B cell (primary cell): ENCODE data around the gene A1BG. TPM values are rescaled to one million over a fixed set of nuclear protein-coding genes. Genes with fewer than 3 reads are reported as not detected.

Source experiments
- ATAC-seq: fragments of 200-7000 bp; cut with Tn5 transposase; one replicate; pipeline ENCODE4 v1.10.0; 2021; ENCODE audit warnings: low read depth, mild to moderate bottlenecking, moderate number of reproducible peaks, moderate library complexity
- CTCF ChIA-PET: fragments of 350-600 bp; sonication (Branson Sonifier 250); formaldehyde crosslinking; loops from one replicate; lab custom pipeline; 2021; ENCODE audit warnings: antibody characterized with exemption, inconsistent platforms; lab: Charles Lee
- POLR2A ChIA-PET: fragments of 350-600 bp; sonication (Branson Sonifier 250); formaldehyde crosslinking; loops from one replicate; lab custom pipeline; 2021; ENCODE audit warnings: antibody characterized with exemption; lab: Charles Lee
- DNase-seq: peaks from one replicate; pipeline ENCODE4 v3.0.0; 2013
- H2AFZ ChIP-seq: 2 replicates; pipeline ENCODE4 v1.6.1; 2012; ENCODE audit warnings: mild to moderate bottlenecking, low read depth, low read length; ENCODE audit not compliant: insufficient read depth, poor library complexity, severe bottlenecking
- H3K27ac ChIP-seq, 2 donors: 1 replicate in 1 of 2; 2 replicates in 1 of 2; pipeline ENCODE4 v1.5.1; 2012 to 2013; ENCODE audit warnings: low read length in 2 of 2, mild to moderate bottlenecking in 2 of 2, moderate library complexity in 1 of 2
- H3K27me3 ChIP-seq, 4 experiments: fragments of 200-600 bp in 1 of 4; sonication (generic) in 1 of 4; replicated peaks in 1 of 4; 1 replicate in 2 of 4; 2 replicates in 2 of 4; pipeline versions ENCODE4 v1.6.1 to v1.7.0; 2013 to 2016; ENCODE audit warnings: low read length in 3 of 4, mild to moderate bottlenecking in 2 of 4, mixed read lengths in 1 of 4, moderate library complexity in 1 of 4; ENCODE audit not compliant: insufficient read depth in 4 of 4, control insufficient read depth in 3 of 4; ENCODE audit errors: control extremely low read depth in 1 of 4
- H3K36me3 ChIP-seq, 2 experiments: replicated peaks in 1 of 2; 1 replicate in 1 of 2; 2 replicates in 1 of 2; pipeline versions ENCODE4 v1.6.1 to v1.7.1; 2013; ENCODE audit warnings: low read length in 1 of 2; ENCODE audit not compliant: insufficient read depth in 2 of 2, control insufficient read depth in 1 of 2; ENCODE audit errors: control extremely low read depth in 1 of 2, extremely low read depth in 1 of 2
- H3K4me1 ChIP-seq, 2 donors: fragments of 200-600 bp in 1 of 2; sonication (generic) in 1 of 2; 1 replicate in 1 of 2; 2 replicates in 1 of 2; pipeline versions ENCODE4 v1.5.1 to v1.6.1; 2013 to 2017; ENCODE audit warnings: low read length in 2 of 2; ENCODE audit not compliant: control insufficient read depth in 2 of 2, insufficient read depth in 2 of 2
- H3K4me2 ChIP-seq: replicated peaks from 2 replicates; pipeline ENCODE3; 2012; ENCODE audit warnings: mild to moderate bottlenecking, low read depth, low read length; ENCODE audit not compliant: poor library complexity, severe bottlenecking
- H3K4me3 ChIP-seq, 5 experiments: fragments of 200-600 bp in 1 of 5; sonication (generic) in 1 of 5; 1 replicate in 3 of 5; 2 replicates in 2 of 5; pipeline versions ENCODE4 v1.5.1 to v1.7.0; 2011 to 2016; ENCODE audit warnings: low read length in 4 of 5, mild to moderate bottlenecking in 4 of 5, low read depth in 2 of 5, control low read depth in 1 of 5, moderate library complexity in 1 of 5; ENCODE audit not compliant: insufficient read depth in 1 of 5; ENCODE audit errors: control extremely low read depth in 1 of 5, extremely low read depth in 1 of 5
- H3K79me2 ChIP-seq: fragments of 200-600 bp; sonication (generic); one replicate; pipeline ENCODE4 v1.6.0; 2016; ENCODE audit warnings: low read length; ENCODE audit not compliant: control insufficient read depth, insufficient read depth
- H3K9ac ChIP-seq: fragments of 200-600 bp; sonication (generic); 2 replicates; pipeline ENCODE4 v1.6.1; 2017; ENCODE audit warnings: mild to moderate bottlenecking, low read length, moderate library complexity
- H3K9me3 ChIP-seq, 3 donors: one replicate each; pipeline versions ENCODE4 v1.6.1 to v1.7.1; 2013; ENCODE audit warnings: low read length in 2 of 3; ENCODE audit not compliant: control insufficient read depth in 2 of 3, insufficient read depth in 1 of 3; ENCODE audit errors: control extremely low read depth in 1 of 3
- H4K20me1 ChIP-seq: 2 replicates; pipeline ENCODE4 v1.6.0; 2012; ENCODE audit warnings: mild to moderate bottlenecking, low read length; ENCODE audit not compliant: insufficient read depth, control insufficient read depth, poor library complexity, severe bottlenecking
- H3K27ac Mint-ChIP-seq: one replicate; pipeline ENCODE4 v1.8.0; 2021; ENCODE audit warnings: mixed read lengths
- H3K27me3 Mint-ChIP-seq: one replicate; pipeline ENCODE4 v1.8.0; 2021; ENCODE audit warnings: mixed read lengths
- H3K4me1 Mint-ChIP-seq: one replicate; pipeline ENCODE4 v1.8.0; 2021; ENCODE audit warnings: mixed read lengths
- H3K4me3 Mint-ChIP-seq: one replicate; pipeline ENCODE4 v1.8.0; 2021; ENCODE audit warnings: mixed read lengths
- H3K9me3 Mint-ChIP-seq: one replicate; pipeline ENCODE4 v1.8.0; 2022; ENCODE audit warnings: mixed read lengths; ENCODE audit not compliant: insufficient read depth
- EZH2 ChIP-seq: IDR thresholded peaks from 2 replicates; pipeline ENCODE4 v1.6.1; 2012; ENCODE audit warnings: borderline replicate concordance, low read depth, mild to moderate bottlenecking, moderate library complexity, low read length; ENCODE audit not compliant: insufficient read depth, poor library complexity, severe bottlenecking
- WGBS: methylation state at CpG from one replicate; pipeline ENCODE4 v1.1.5; 2013; ENCODE audit warnings: missing lambda C conversion rate; ENCODE audit not compliant: insufficient coverage; 5-methylcytosine and 5-hydroxymethylcytosine counted together
- intact Hi-C: fragments of 100-400 bp; cut with micrococcal nuclease; formaldehyde crosslinking; loops from one replicate; pipeline ENCODE4 v1.10.0; 2022
- polyA plus RNA-seq: library from polyadenylated mRNA; depleted of rRNA; stranded (reverse); fragments of >200 nt; gene quantifications from 2 replicates; pipeline ENCODE4 v1.2.3, GENCODE V29; 2012
- total RNA-seq, 2 donors: library from RNA; stranded (reverse); fragments of 120-200 nt in 1 of 2; gene quantifications; 1 replicate in 1 of 2; 2 replicates in 1 of 2; pipeline versions ENCODE4 v1.2.3 to v1.2.4, GENCODE V29; 2013 to 2022
- TF ChIP-seq, protein P1 (sequence below): fragments of 200-600 bp; IDR thresholded peaks from one replicate; pipeline ENCODE4 v1.8.0; 2022; ENCODE audit warnings: antibody characterized with exemption, mild to moderate bottlenecking

The A1BG gene
- total and polyA plus RNA-seq, 2 donors (not counting 1 experiment from before 2014, with no cell fraction given), result 18.4 to 52.6 TPM

DNA sequence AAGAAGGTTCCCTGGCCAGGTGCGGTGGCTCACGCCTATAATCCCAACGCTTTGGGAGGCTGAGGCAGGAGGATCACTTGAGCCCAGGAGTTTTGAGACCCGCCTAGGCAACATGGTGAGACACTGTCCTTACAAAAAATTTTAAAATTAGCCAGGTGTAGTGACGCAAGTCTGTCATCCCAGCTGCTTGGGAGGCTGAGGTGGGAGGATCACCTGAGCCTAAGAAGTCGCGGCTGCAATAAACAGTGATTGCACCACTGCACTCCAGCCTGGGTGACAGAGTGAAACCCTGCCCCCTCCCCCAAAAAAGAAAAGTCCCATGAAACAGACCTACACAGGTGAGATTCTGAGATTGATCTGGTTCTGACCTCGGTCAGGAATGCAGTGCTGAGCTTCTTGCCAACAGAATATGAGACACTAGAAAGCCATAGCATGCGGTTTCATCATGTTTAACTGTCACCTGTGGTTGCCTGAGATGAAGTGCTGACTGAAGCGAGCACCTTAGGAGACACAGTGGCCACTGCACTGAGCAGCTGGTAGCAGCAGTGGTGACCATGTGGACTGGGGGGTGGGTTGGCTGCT, 2.0 kb upstream of the A1BG start:
- Histone ChIP-seq H3K4me3 (no peak overlapping the region), H3K27ac (no peak overlapping the region), H3K9me3 (peaks cover 0 to 14% (median 0%) of the 10 kb centered on the region in 3 donors), H3K36me3 (no peaks in the 10 kb centered on the region), H3K27me3 (peaks cover 0 to 19% (median 6%) of the 10 kb centered on the region in 4 experiments), H3K79me2 (peaks cover 6% of the 10 kb centered on the region), H4K20me1 (peaks cover 6% of the 10 kb centered on the region), H3K4me1 (peaks cover 14 to 22% of the 10 kb centered on the region in 2 donors), H3K4me2 (no peak overlapping the region), H2AFZ (no peak overlapping the region), H3K9ac (no peak overlapping the region)
- ChIA-PET CTCF (no interaction called here), POLR2A (interaction anchor here (1.4 kb wide), 1 partner anchor 8 kb away, joined by 7 read pairs; no protein-coding TSS in a partner anchor)
- peak overlapping the region; percentile 67 for H3K4me3 Mint-ChIP-seq
- ATAC-seq (no peak), DNase-seq (no peak)
- peaks cover 19% of the 10 kb centered on the region for H3K4me1 Mint-ChIP-seq
- no peaks in the 10 kb centered on the region for H3K9me3 Mint-ChIP-seq
- 96% methylated on average over 8 of the region's 10 CpGs for WGBS
- no peak overlapping the region for H3K27ac Mint-ChIP-seq
- no peak for TF ChIP-seq EZH2
- TF ChIP-seq, protein P1, sequence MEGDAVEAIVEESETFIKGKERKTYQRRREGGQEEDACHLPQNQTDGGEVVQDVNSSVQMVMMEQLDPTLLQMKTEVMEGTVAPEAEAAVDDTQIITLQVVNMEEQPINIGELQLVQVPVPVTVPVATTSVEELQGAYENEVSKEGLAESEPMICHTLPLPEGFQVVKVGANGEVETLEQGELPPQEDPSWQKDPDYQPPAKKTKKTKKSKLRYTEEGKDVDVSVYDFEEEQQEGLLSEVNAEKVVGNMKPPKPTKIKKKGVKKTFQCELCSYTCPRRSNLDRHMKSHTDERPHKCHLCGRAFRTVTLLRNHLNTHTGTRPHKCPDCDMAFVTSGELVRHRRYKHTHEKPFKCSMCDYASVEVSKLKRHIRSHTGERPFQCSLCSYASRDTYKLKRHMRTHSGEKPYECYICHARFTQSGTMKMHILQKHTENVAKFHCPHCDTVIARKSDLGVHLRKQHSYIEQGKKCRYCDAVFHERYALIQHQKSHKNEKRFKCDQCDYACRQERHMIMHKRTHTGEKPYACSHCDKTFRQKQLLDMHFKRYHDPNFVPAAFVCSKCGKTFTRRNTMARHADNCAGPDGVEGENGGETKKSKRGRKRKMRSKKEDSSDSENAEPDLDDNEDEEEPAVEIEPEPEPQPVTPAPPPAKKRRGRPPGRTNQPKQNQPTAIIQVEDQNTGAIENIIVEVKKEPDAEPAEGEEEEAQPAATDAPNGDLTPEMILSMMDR, result no peak
- peaks cover 3% of the 10 kb centered on the region for H3K27me3 Mint-ChIP-seq
- intact Hi-C loops, result no loop called here

DNA sequence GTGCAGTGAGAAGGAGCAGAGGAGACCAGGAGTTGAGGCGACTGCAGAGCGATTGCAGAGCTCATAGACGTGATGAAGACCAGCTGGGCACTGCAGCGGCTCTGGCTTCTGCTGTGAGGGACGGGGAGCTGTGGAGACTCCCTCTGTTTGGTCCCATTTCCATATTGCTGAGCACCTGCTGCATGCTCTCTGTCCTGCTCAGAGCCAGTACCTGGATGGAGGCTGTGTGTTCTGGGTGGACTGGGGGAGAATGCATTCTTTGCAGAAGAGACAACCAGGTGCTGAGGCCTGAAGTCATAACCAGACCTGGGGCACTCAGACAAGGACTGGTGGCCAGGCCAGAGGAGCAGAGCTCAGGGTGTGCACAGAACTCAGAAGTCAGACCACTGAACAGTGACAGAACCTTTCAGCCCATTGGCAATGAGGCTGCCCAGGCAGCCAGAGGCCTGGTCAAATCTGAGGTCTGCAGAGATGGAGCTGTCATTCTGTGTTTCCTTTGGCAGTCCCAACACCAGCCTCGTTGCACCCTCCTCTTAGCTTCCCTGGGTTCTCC, 1.3 kb upstream of the A1BG start:
- H3K36me3 ChIP-seq, result no peaks in the 10 kb centered on the region
- H4K20me1 ChIP-seq, result peaks cover 6% of the 10 kb centered on the region
- intact Hi-C loops, result no loop called here
- no peak overlapping the region for H3K4me3 ChIP-seq
- H3K9me3 ChIP-seq, result peaks cover 0 to 14% (median 0%) of the 10 kb centered on the region in 3 donors
- Mint-ChIP-seq H3K27me3 (no peaks in the 10 kb centered on the region), H3K4me3 (no peak overlapping the region), H3K27ac (no peak overlapping the region), H3K4me1 (peaks cover 22% of the 10 kb centered on the region), H3K9me3 (no peaks in the 10 kb centered on the region)
- ATAC-seq (no peak), DNase-seq (no peak)
- H2AFZ ChIP-seq, result no peak overlapping the region
- H3K4me2 ChIP-seq, result no peak overlapping the region
- TF ChIP-seq, protein P1, result no peak
- TF ChIP-seq EZH2, result no peak
- ChIA-PET CTCF (no interaction called here), POLR2A (no interaction called here)
- H3K4me1 ChIP-seq, result peaks cover 18 to 29% of the 10 kb centered on the region in 2 donors
- H3K27me3 ChIP-seq, result peaks cover 0 to 19% (median 6%) of the 10 kb centered on the region in 4 experiments
- H3K79me2 ChIP-seq, result peaks cover 9% of the 10 kb centered on the region
- no peak overlapping the region for H3K9ac ChIP-seq
- WGBS, result 91% methylated on average over 6 of the region's 6 CpGs
- no peak overlapping the region for H3K27ac ChIP-seq
